Astrocyte (in vitro differentiated cells and primary cell): ENCODE data around the gene INPPL1.

Experiments
- EZH2 ChIP-seq: IDR thresholded peaks from 2 replicates; pipeline ENCODE4 v1.6.1; 2012; ENCODE audit warnings: mild to moderate bottlenecking, low read length, inconsistent platforms; ENCODE audit not compliant: insufficient read depth
- TF ChIP-seq, protein P1 (sequence below): IDR thresholded peaks from 2 replicates; pipeline ENCODE4 v1.5.1; 2011; ENCODE audit warnings: low read depth, mild to moderate bottlenecking, inconsistent platforms, low read length, moderate library complexity; ENCODE audit not compliant: insufficient read depth

DNA sequence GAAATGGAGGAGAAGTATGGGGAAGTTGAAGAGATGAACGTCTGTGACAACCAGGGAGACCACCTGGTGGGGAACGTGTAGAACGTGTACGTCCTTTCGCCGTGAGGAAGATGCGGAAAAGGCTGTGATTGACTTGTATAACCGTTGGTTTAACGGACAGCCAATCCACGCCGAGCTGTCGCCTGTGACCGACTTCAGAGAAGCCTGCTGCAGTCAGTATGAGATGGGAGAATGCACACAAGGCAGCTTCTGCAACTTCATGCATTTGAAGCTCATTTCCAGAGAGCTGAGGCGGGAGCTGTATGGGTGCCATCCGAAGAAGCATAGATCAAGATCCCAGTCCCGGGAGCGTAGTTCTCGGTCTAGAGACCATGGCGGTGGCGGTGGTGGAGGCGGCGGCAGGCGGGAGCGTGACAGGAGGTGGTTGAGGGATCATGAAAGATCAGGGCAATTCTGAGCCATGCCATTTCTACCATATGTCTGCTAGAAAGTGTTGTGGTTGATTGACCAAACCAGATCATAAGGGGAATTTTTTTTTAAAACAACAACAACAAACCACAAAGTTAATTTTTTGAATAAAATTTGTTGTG lies 56.3 kb downstream of the INPPL1 start:
- TF ChIP-seq, protein P1, sequence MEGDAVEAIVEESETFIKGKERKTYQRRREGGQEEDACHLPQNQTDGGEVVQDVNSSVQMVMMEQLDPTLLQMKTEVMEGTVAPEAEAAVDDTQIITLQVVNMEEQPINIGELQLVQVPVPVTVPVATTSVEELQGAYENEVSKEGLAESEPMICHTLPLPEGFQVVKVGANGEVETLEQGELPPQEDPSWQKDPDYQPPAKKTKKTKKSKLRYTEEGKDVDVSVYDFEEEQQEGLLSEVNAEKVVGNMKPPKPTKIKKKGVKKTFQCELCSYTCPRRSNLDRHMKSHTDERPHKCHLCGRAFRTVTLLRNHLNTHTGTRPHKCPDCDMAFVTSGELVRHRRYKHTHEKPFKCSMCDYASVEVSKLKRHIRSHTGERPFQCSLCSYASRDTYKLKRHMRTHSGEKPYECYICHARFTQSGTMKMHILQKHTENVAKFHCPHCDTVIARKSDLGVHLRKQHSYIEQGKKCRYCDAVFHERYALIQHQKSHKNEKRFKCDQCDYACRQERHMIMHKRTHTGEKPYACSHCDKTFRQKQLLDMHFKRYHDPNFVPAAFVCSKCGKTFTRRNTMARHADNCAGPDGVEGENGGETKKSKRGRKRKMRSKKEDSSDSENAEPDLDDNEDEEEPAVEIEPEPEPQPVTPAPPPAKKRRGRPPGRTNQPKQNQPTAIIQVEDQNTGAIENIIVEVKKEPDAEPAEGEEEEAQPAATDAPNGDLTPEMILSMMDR = no peak
- TF ChIP-seq EZH2 = no peak
